Fibroblast of lung (primary cell): ENCODE measurements around the gene MYH10. TPM values are rescaled to one million over a fixed set of nuclear protein-coding genes. Genes with fewer than 3 reads are reported as not detected.

Experiments
- DNase-seq, 2 donors: peaks; one replicate each; pipeline versions ENCODE4 v3.0.0 to v3.0.0-alpha.2; 2010; ENCODE audit warnings: low read depth in 2 of 2
- H2AFZ ChIP-seq: 2 replicates; pipeline ENCODE4 v1.5.1; 2012; ENCODE audit warnings: low read length, control low read depth, inconsistent platforms
- H3K27ac ChIP-seq: 2 replicates; pipeline ENCODE4 v1.5.1; 2011; ENCODE audit warnings: low read length, control low read depth; ENCODE audit not compliant: insufficient read depth
- H3K27me3 ChIP-seq: 2 replicates; pipeline ENCODE4 v1.5.1; 2011; ENCODE audit warnings: mild to moderate bottlenecking, low read length; ENCODE audit not compliant: control insufficient read depth, insufficient read depth
- H3K36me3 ChIP-seq: 2 replicates; pipeline ENCODE4 v1.5.1; 2011; ENCODE audit warnings: low read length; ENCODE audit not compliant: control insufficient read depth, insufficient read depth
- H3K4me1 ChIP-seq: 2 replicates; pipeline ENCODE4 v1.5.1; 2011; ENCODE audit warnings: low read length; ENCODE audit not compliant: control insufficient read depth, insufficient read depth; ENCODE audit errors: extremely low read depth
- H3K4me2 ChIP-seq: 2 replicates; pipeline ENCODE4 v1.5.1; 2011; ENCODE audit warnings: low read length, control low read depth; ENCODE audit not compliant: insufficient read depth; ENCODE audit errors: extremely low read depth
- H3K4me3 ChIP-seq, 4 experiments: fragments of 200-600 bp in 1 of 4; sonication (generic) in 1 of 4; replicated peaks in 1 of 4; 2 replicates each; pipeline ENCODE4 v1.5.1; 2011 to 2016; ENCODE audit warnings: low read length in 4 of 4, low read depth in 3 of 4, mild to moderate bottlenecking in 3 of 4, control low read depth in 2 of 4, inconsistent platforms in 1 of 4, mixed read lengths in 1 of 4; ENCODE audit not compliant: insufficient read depth in 1 of 4; ENCODE audit errors: control extremely low read depth in 1 of 4
- H3K79me2 ChIP-seq: 2 replicates; pipeline ENCODE4 v1.5.1; 2012; ENCODE audit warnings: mild to moderate bottlenecking, low read length, inconsistent platforms; ENCODE audit not compliant: control insufficient read depth, insufficient read depth
- H3K9ac ChIP-seq: 2 replicates; pipeline ENCODE4 v1.5.1; 2011; ENCODE audit warnings: mild to moderate bottlenecking, low read length, control low read depth; ENCODE audit not compliant: insufficient read depth
- H3K9me3 ChIP-seq: 2 replicates; pipeline ENCODE4 v1.5.1; 2012; ENCODE audit warnings: low read depth, low read length; ENCODE audit not compliant: control insufficient read depth, insufficient read depth
- H4K20me1 ChIP-seq: 2 replicates; pipeline ENCODE4 v1.5.1; 2011; ENCODE audit warnings: low read length; ENCODE audit not compliant: control insufficient read depth, insufficient read depth; ENCODE audit errors: extremely low read depth
- EZH2 ChIP-seq: IDR thresholded peaks from 2 replicates; pipeline ENCODE4 v1.5.1; 2012; ENCODE audit warnings: low read length, control low read depth, mild to moderate bottlenecking; ENCODE audit errors: missing control alignments
- polyA plus RNA-seq, 2 donors: library from polyadenylated mRNA; depleted of rRNA in 1 of 2; stranded (reverse) in 1 of 2; unstranded in 1 of 2; fragments of >200 nt; gene quantifications; 2 replicates each; pipeline ENCODE4 v1.2.1, GENCODE V29; 2011 to 2012; ENCODE audit warnings: missing spikeins in 1 of 2
- total RNA-seq: library from RNA; depleted of rRNA; stranded (reverse); fragments of >200 nt; gene quantifications from 2 replicates; pipeline ENCODE4 v1.2.1, GENCODE V29; 2014
- TF ChIP-seq, protein P1 (sequence below), 2 donors: IDR thresholded peaks in 1 of 2; conservative IDR thresholded peaks in 1 of 2; 1 replicate in 1 of 2; 2 replicates in 1 of 2; pipeline ENCODE4 v1.5.1; 2011 to 2012; ENCODE audit warnings: low read length in 2 of 2, control low read depth in 1 of 2, inconsistent platforms in 1 of 2, low read depth in 1 of 2, mild to moderate bottlenecking in 1 of 2

The MYH10 gene
- total and polyA plus RNA-seq, 2 donors (not counting 1 experiment from before 2014, with no cell fraction given), result 54.6 to 104 TPM

- Histone ChIP-seq H3K4me2 (no peak overlapping the region), H2AFZ (no peak overlapping the region), H3K9ac (no peak overlapping the region), H4K20me1 (no peaks in the 10 kb centered on the region), H3K9me3 (no peaks in the 10 kb centered on the region), H3K27me3 (peaks cover 3% of the 10 kb centered on the region), H3K4me3 (no peak overlapping the region), H3K27ac (no peak overlapping the region), H3K4me1 (no peaks in the 10 kb centered on the region), H3K79me2 (no peaks in the 10 kb centered on the region), H3K36me3 (no peaks in the 10 kb centered on the region)
- DNase-seq, result peak in 1 of 2 donors; percentile 53
- no peak for TF ChIP-seq EZH2
- TF ChIP-seq, protein P1, sequence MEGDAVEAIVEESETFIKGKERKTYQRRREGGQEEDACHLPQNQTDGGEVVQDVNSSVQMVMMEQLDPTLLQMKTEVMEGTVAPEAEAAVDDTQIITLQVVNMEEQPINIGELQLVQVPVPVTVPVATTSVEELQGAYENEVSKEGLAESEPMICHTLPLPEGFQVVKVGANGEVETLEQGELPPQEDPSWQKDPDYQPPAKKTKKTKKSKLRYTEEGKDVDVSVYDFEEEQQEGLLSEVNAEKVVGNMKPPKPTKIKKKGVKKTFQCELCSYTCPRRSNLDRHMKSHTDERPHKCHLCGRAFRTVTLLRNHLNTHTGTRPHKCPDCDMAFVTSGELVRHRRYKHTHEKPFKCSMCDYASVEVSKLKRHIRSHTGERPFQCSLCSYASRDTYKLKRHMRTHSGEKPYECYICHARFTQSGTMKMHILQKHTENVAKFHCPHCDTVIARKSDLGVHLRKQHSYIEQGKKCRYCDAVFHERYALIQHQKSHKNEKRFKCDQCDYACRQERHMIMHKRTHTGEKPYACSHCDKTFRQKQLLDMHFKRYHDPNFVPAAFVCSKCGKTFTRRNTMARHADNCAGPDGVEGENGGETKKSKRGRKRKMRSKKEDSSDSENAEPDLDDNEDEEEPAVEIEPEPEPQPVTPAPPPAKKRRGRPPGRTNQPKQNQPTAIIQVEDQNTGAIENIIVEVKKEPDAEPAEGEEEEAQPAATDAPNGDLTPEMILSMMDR (conservative IDR thresholded peaks at IDR 0.05 in 1 of 2, IDR thresholded peaks at IDR 0.05 in 1 of 2; ENCODE audit: low read depth in 1 of 2, low read length in 2 of 2), result no peak
Measured at GRCh38 chr17:8670421-8670820, 39.9 kb upstream of the MYH10 start.

DNA sequence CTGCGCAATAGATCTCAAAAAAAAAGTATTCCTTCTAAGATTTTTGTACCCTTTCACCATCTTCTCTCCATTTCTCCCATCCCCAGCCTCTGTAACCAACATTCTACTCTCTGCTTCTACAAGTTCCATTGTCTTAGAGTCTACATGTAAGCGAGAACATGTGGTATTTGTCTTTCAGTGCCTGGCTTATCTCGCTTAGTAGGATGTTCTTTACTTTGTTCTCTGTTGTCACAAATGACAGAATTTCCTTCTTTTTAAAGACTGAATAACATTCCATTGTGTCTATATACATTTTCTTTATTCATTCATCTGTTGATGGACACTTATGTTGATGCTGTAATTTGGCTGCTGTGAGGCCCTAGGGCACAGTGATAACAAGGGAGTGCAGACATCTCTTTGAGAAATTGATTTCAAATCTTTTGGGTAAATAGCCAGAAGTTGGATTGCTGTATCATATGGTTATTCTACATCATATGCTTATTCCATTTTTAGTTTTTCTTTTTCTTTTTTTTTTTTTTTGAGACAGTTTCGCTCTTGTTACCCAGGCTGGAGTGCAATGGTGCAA, 37.7 kb upstream of the MYH10 start:
- H3K79me2 ChIP-seq, result no peaks in the 10 kb centered on the region
- no peaks in the 10 kb centered on the region for H3K36me3 ChIP-seq
- H3K9ac ChIP-seq, result no peak overlapping the region
- H2AFZ ChIP-seq, result no peak overlapping the region
- TF ChIP-seq, protein P1 (conservative IDR thresholded peaks at IDR 0.05 in 1 of 2, IDR thresholded peaks at IDR 0.05 in 1 of 2; ENCODE audit: low read depth in 1 of 2, low read length in 2 of 2), result no peak
- TF ChIP-seq EZH2, result no peak
- no peak overlapping the region for H3K4me2 ChIP-seq
- H3K4me3 ChIP-seq, result no peak overlapping the region
- no peak overlapping the region for H3K27ac ChIP-seq
- H4K20me1 ChIP-seq, result no peaks in the 10 kb centered on the region
- no peaks in the 10 kb centered on the region for H3K9me3 ChIP-seq
- no peak for DNase-seq
- H3K27me3 ChIP-seq, result peaks cover 3% of the 10 kb centered on the region
- no peaks in the 10 kb centered on the region for H3K4me1 ChIP-seq

GRCh38 chr17:8667421-8667820, 36.9 kb upstream of the MYH10 start:
- TF ChIP-seq, protein P1 (conservative IDR thresholded peaks at IDR 0.05 in 1 of 2, IDR thresholded peaks at IDR 0.05 in 1 of 2; ENCODE audit: low read depth in 1 of 2, low read length in 2 of 2), result no peak
- TF ChIP-seq EZH2, result no peak
- Histone ChIP-seq H3K9ac (no peak overlapping the region), H3K4me3 (no peak overlapping the region), H3K4me1 (no peaks in the 10 kb centered on the region), H3K27me3 (peaks cover 3% of the 10 kb centered on the region), H3K27ac (no peak overlapping the region), H4K20me1 (no peaks in the 10 kb centered on the region), H3K36me3 (no peaks in the 10 kb centered on the region), H3K79me2 (no peaks in the 10 kb centered on the region), H3K4me2 (no peak overlapping the region), H3K9me3 (no peaks in the 10 kb centered on the region), H2AFZ (no peak overlapping the region)
- no peak for DNase-seq
